CD4-positive, CD25-positive, alpha-beta regulatory T cell (primary cell): ENCODE measurements around the gene AK1. TPM values are rescaled to one million over a fixed set of nuclear protein-coding genes. Genes with fewer than 3 reads are reported as not detected.

Experiments
- ATAC-seq, 2 donors: fragments of 150-1000 bp; cut with Tn5 transposase; one replicate each; pipeline ENCODE4 v1.10.0; 2021; ENCODE audit warnings: low read depth in 2 of 2, moderate number of reproducible peaks in 2 of 2, moderate library complexity in 1 of 2
- DNase-seq, 3 donors: peaks; one replicate each; pipeline versions ENCODE4 v3.0.0 to v3.0.0-alpha.2; 2012 to 2022; ENCODE audit warnings: mixed read lengths in 1 of 3
- H3K27ac ChIP-seq: one replicate; pipeline ENCODE4 v1.7.0; 2013; ENCODE audit warnings: mild to moderate bottlenecking, low read length; ENCODE audit not compliant: insufficient read depth, poor library complexity, severe bottlenecking
- H3K27me3 ChIP-seq: one replicate; pipeline ENCODE4 v1.7.0; 2013; ENCODE audit warnings: low read length; ENCODE audit not compliant: control insufficient read depth, insufficient read depth
- H3K36me3 ChIP-seq: one replicate; pipeline ENCODE4 v1.7.0; 2013; ENCODE audit warnings: mild to moderate bottlenecking, low read length, moderate library complexity; ENCODE audit not compliant: control insufficient read depth, insufficient read depth
- H3K4me1 ChIP-seq: 2 replicates; pipeline ENCODE4 v1.7.0; 2013; ENCODE audit warnings: mild to moderate bottlenecking, low read length; ENCODE audit not compliant: insufficient read depth, control insufficient read depth, poor library complexity, severe bottlenecking
- H3K4me3 ChIP-seq: one replicate; pipeline ENCODE4 v1.7.0; 2013; ENCODE audit warnings: low read depth, mild to moderate bottlenecking, low read length, moderate library complexity
- H3K9me3 ChIP-seq, 2 experiments: 1 replicate in 1 of 2; 2 replicates in 1 of 2; pipeline ENCODE4 v1.7.0; 2013; ENCODE audit warnings: low read length in 2 of 2, mild to moderate bottlenecking in 1 of 2, moderate library complexity in 1 of 2; ENCODE audit not compliant: control insufficient read depth in 2 of 2
- H3K27ac Mint-ChIP-seq, 3 donors: one replicate each; pipeline ENCODE4 v1.8.0; 2020 to 2022; ENCODE audit warnings: mild to moderate bottlenecking in 3 of 3, mixed read lengths in 3 of 3, moderate library complexity in 2 of 3
- H3K27me3 Mint-ChIP-seq: one replicate; pipeline ENCODE4 v1.8.0; 2022; ENCODE audit warnings: mild to moderate bottlenecking, mixed read lengths
- H3K36me3 Mint-ChIP-seq: one replicate; pipeline ENCODE4 v1.8.0; 2020; ENCODE audit warnings: mixed read lengths
- H3K4me1 Mint-ChIP-seq, 4 donors: one replicate each; pipeline ENCODE4 v1.8.0; 2020 to 2022; ENCODE audit warnings: mixed read lengths in 4 of 4, mild to moderate bottlenecking in 1 of 4
- H3K4me3 Mint-ChIP-seq, 4 donors: one replicate each; pipeline ENCODE4 v1.8.0; 2020 to 2022; ENCODE audit warnings: mild to moderate bottlenecking in 4 of 4, mixed read lengths in 4 of 4, moderate library complexity in 3 of 4
- H3K9me3 Mint-ChIP-seq, 7 donors: one replicate each; pipeline ENCODE4 v1.8.0; 2020 to 2022; ENCODE audit warnings: mixed read lengths in 7 of 7, mild to moderate bottlenecking in 3 of 7, moderate library complexity in 2 of 7
- polyA plus RNA-seq, 4 donors: library from polyadenylated mRNA; unstranded; fragments of 300-500 nt; fragmentation: Illumina TruSeq; gene quantifications; one replicate each; pipeline ENCODE4 v1.2.3, GENCODE V29; 2021
- total RNA-seq: library from RNA; stranded (reverse); gene quantifications from one replicate; pipeline ENCODE4 v1.2.3, GENCODE V29; 2022

The AK1 gene
- total and polyA plus RNA-seq, 5 donors from 2014 or later = 0.08 to 84.7 (median 0.29) TPM

- H3K9me3 ChIP-seq = no peaks in the 10 kb centered on the region
- Mint-ChIP-seq H3K36me3 (no peaks in the 10 kb centered on the region), H3K27me3 (peaks cover 5% of the 10 kb centered on the region), H3K27ac (peak overlapping the region in 1 of 3 donors; percentile 51), H3K4me1 (peaks cover 0 to 4% (median 0%) of the 10 kb centered on the region in 4 donors), H3K9me3 (no peaks in the 10 kb centered on the region), H3K4me3 (no peak overlapping the region)
- no peaks in the 10 kb centered on the region for H3K36me3 ChIP-seq
- no peaks in the 10 kb centered on the region for H3K27me3 ChIP-seq
- ATAC-seq (no peak), DNase-seq (no peak)
- H3K4me3 ChIP-seq = no peak overlapping the region
- no peak overlapping the region for H3K27ac ChIP-seq
- H3K4me1 ChIP-seq = no peaks in the 10 kb centered on the region
Observed at GRCh38 chr9:127826253-127826913, 51.1 kb downstream of the AK1 start.

- Mint-ChIP-seq H3K4me3 (no peak overlapping the region), H3K27me3 (peaks cover 5% of the 10 kb centered on the region), H3K9me3 (no peaks in the 10 kb centered on the region), H3K27ac (peak overlapping the region in 1 of 3 donors; percentile 21), H3K36me3 (no peaks in the 10 kb centered on the region), H3K4me1 (no peaks in the 10 kb centered on the region)
- Histone ChIP-seq H3K9me3 (no peaks in the 10 kb centered on the region), H3K27ac (no peak overlapping the region), H3K4me3 (no peak overlapping the region), H3K36me3 (no peaks in the 10 kb centered on the region), H3K4me1 (no peaks in the 10 kb centered on the region), H3K27me3 (no peaks in the 10 kb centered on the region)
- DNase-seq (no peak), ATAC-seq (no peak)
Observed at GRCh38 chr9:127825319-127826051, 52.0 kb downstream of the AK1 start.

GRCh38 chr9:127822108-127822507 is 55.4 kb downstream of the AK1 start:
- Histone ChIP-seq H3K27me3 (no peaks in the 10 kb centered on the region), H3K4me1 (no peaks in the 10 kb centered on the region), H3K9me3 (no peaks in the 10 kb centered on the region), H3K4me3 (no peak overlapping the region), H3K27ac (no peak overlapping the region), H3K36me3 (peaks cover 5% of the 10 kb centered on the region)
- ATAC-seq (no peak), DNase-seq (no peak)
- Mint-ChIP-seq H3K9me3 (no peaks in the 10 kb centered on the region), H3K36me3 (peaks cover 10% of the 10 kb centered on the region), H3K4me1 (peaks cover 0 to 4% (median 1%) of the 10 kb centered on the region in 4 donors), H3K4me3 (no peak overlapping the region), H3K27me3 (no peaks in the 10 kb centered on the region), H3K27ac (no peak overlapping the region)

- H3K9me3 Mint-ChIP-seq = no peaks in the 10 kb centered on the region
- Histone ChIP-seq H3K9me3 (no peaks in the 10 kb centered on the region), H3K27me3 (no peaks in the 10 kb centered on the region), H3K4me3 (no peak overlapping the region), H3K27ac (no peak overlapping the region), H3K36me3 (peaks cover 20% of the 10 kb centered on the region), H3K4me1 (no peaks in the 10 kb centered on the region)
- H3K4me1 Mint-ChIP-seq = peaks cover 0 to 4% (median 1%) of the 10 kb centered on the region in 4 donors
- H3K27ac Mint-ChIP-seq = peak overlapping the region in 1 of 3 donors; percentile 74
- no peaks in the 10 kb centered on the region for H3K27me3 Mint-ChIP-seq
- peak overlapping the region in 1 of 4 donors; percentile 44 for H3K4me3 Mint-ChIP-seq
- no peak for DNase-seq
- ATAC-seq = no peak
- H3K36me3 Mint-ChIP-seq = peaks cover 10% of the 10 kb centered on the region
Observed at GRCh38 chr9:127818574-127818973, 58.9 kb downstream of the AK1 start.

- DNase-seq (no peak), ATAC-seq (no peak)
- Histone ChIP-seq H3K9me3 (no peaks in the 10 kb centered on the region), H3K4me1 (no peaks in the 10 kb centered on the region), H3K27ac (no peak overlapping the region), H3K4me3 (no peak overlapping the region), H3K36me3 (peaks cover 26% of the 10 kb centered on the region), H3K27me3 (no peaks in the 10 kb centered on the region)
- Mint-ChIP-seq H3K4me3 (peak overlapping the region in 1 of 4 donors; percentile 44), H3K27me3 (no peaks in the 10 kb centered on the region), H3K4me1 (peaks cover 0 to 4% (median 1%) of the 10 kb centered on the region in 4 donors), H3K9me3 (no peaks in the 10 kb centered on the region), H3K36me3 (peaks cover 10% of the 10 kb centered on the region), H3K27ac (peak overlapping the region in 1 of 3 donors; percentile 36)
Observed at GRCh38 chr9:127817881-127818434, 59.5 kb downstream of the AK1 start.

- Histone ChIP-seq H3K4me3 (no peak overlapping the region), H3K36me3 (peaks cover 36% of the 10 kb centered on the region), H3K9me3 (no peaks in the 10 kb centered on the region), H3K27ac (no peak overlapping the region), H3K4me1 (no peaks in the 10 kb centered on the region), H3K27me3 (no peaks in the 10 kb centered on the region)
- Mint-ChIP-seq H3K9me3 (no peaks in the 10 kb centered on the region), H3K4me3 (no peak overlapping the region), H3K27ac (peak overlapping the region in 1 of 3 donors; percentile 36), H3K27me3 (no peaks in the 10 kb centered on the region), H3K4me1 (peaks cover 0 to 4% (median 1%) of the 10 kb centered on the region in 4 donors), H3K36me3 (peaks cover 10% of the 10 kb centered on the region)
- no peak for ATAC-seq
- no peak for DNase-seq
Observed at GRCh38 chr9:127816728-127817127, 60.7 kb downstream of the AK1 start.
